Suppressor macrophage (primary cell): ENCODE results near the gene MTF1.

ENCODE experiments used
- DNase-seq, 4 experiments: peaks; one replicate each; pipeline ENCODE4 v3.0.0-alpha.2; 2020 to 2022

Gene MTF1

DNA sequence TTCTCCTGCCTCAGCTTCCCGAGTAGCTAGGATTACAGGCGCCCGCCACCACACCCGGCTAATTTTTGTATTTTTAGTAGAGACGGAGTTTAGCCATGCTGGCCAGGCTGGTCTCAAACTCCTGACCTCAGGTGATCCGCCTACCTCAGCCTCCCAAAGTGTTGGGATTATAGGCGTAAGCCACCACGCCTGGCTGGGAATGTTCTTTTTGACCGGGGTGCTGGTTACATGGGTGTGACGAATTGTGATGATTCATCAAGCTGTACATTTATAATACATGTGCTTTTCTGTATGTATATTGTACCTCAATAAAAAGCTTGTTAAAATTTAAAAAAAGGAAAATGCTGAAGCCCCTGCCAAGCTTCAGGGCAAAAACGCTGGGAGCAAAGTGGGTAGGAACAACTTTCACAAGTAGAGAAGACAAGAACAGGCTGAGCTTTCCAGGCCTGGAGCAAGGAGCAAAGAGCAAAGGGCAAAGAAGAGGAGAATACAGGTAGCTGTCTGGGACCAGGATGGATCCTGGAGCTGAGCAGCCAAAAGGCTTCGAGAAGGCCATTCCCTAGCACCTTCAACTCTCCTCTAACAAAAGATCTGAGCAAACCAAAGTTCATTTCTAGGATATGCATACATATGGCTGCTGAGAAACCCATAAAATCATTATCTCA lies 30.9 kb downstream of the MTF1 start:
- no peak for DNase-seq

DNA sequence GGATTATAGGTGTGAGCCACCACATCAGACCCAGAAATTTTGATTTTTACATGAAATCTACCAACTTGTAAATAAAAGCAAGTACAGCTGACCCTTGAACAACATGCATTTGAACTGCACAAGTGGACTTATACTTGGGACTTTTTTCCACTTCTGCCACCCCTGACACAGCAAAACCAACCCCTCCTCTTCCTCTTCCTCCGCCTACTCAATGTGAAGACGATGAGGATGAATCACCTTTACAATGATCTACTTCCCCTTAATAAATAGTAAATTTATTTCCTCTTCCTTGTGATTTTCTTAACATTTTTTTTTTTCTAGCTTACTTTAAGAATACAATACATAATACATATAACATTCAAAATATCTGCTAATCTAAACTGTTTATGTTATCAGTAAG lies 33.9 kb downstream of the MTF1 start:
- DNase-seq = peak; percentile 54 to 81 (median 74)

GRCh38 chr1:37824001-37824400 lies 35.4 kb downstream of the MTF1 start:
- peak in 2 of 4 experiments; percentile 24 to 51 for DNase-seq

- DNase-seq = peak in 3 of 4 experiments; percentile 59 to 74 (median 63)
These were observed 36.2 kb downstream of the MTF1 start for GRCh38 chr1:37822906-37823815.

- DNase-seq = peak in 3 of 4 experiments; percentile 36 to 56 (median 47)
These were observed 37.9 kb downstream of the MTF1 start for GRCh38 chr1:37821481-37821880.

DNA sequence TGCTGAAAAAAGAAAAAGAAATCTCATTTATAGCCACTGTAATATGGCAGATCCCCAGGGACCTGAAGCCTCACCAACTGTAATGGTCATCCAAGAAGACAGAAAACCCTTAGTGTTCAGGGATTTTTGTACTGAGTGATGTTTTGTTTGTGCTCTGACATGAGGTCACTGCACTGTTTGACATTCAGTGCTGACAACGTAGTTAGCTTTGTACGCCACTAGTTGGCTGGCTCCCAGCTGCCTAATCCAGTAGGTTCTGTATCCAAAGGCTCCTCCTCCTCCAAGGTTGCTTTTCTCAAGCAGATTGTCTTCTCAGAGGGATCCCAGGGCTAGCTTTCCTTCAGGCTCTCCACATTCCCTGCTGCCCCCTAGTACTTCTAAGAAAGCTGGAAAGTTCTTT lies 41.9 kb downstream of the MTF1 start:
- no peak for DNase-seq

DNA sequence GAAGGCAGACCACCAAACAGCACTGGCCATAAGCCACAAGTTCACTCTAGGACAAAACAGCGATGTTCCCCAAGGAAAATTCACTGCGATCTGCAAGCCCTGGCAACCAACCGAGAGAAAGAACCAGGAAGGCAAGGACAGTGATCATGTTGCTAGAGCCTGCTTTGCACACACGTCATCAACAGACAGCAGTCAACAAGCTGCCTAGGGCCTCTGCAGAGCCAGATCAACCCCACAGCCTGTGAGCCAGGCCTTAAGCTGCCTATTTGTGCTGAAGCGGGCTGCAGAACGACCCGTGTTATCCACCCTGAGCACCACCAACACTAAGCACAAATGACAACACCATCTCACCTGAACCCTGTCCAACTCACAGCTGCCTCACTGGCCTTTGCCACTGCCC lies 45.1 kb downstream of the MTF1 start:
- DNase-seq = no peak

GRCh38 chr1:37813529-37814145 lies 45.8 kb downstream of the MTF1 start:
- no peak for DNase-seq

DNA sequence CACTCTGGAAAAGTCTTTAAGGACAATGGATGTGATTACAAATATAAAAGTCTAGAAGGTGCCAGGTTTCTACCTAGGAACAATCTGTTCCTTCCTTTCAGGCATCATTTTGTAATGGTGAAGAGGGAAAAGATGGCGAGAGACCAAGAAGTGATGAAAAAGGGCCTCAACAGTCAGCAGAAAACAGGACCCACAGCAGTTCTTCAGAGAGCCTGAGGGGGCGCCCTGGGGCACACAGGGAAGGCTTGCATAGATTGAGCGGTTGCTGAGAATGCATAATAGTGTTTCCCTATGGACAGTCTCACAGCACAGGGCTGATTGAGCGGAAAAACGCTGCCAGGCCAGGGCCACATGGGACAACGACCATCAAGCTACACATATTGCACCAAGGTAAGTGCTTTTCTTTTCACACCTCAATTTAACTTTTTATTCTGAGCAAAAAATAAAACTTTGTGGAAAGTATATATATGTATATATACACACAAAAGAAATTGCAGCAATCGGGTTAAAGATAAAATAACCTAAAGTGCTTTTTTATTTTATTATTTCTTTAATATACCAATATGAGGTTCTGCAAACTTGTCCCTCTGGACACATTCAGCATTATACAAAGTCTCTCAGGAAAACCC lies 48.3 kb downstream of the MTF1 start:
- peak; percentile 85 to 88 (median 86) for DNase-seq

GRCh38 chr1:37809942-37810341 lies 49.5 kb downstream of the MTF1 start:
- DNase-seq = peak in 3 of 4 experiments; percentile 29 to 52 (median 40)

DNA sequence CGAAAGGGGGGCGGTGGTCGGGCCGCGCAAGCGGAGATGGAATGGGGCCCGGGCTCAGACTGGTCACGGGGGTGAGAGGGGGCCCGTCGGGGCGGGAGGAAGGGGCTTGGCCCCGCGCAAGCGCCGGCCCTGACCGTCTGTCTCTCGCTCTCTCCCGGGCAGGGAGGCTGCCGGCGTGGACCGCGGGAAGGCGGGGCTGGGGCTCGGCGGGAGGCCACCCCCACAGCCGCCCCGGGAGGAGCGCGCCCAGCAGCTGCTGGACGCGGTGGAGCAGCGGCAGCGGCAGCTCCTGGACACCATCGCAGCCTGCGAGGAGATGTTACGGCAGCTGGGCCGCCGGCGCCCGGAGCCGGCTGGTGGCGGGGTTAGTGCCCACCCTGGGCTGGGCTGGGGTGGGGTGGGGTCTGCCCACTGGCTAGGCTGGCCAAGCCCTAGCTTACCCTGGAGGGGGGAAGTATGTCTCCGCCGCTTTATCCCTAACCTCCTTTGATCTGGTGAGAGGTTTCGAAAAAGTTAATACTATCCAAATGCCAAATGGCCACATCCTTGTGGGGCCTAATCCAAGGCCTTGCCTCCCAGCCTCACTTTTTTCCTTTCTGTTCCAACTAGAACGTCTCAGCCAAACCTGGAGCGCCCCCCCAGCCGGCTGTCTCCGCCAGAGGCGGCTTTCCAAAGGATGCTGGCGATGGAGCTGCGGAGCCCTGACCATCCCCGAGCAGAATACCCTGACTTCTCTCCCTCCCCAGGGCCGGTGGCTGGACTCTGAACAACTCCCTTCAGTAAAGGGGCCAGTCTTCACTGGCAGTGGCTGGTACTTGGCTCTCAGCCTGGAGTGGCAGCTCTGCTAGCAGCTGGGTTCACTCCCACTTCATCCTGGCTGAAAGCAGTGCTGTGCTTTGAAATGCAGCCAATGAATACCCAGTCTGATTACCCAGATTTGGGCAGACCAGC lies 50.7 kb downstream of the MTF1 start:
- DNase-seq = peak; percentile 66 to 88 (median 80)

GRCh38 chr1:37807555-37808368 lies 51.6 kb downstream of the MTF1 start, which contains the start of the genes C1orf122 and YRDC:
Gene C1orf122, plus strand, starts transcription at chr1:37807790. Its CDS starts 615 bp downstream, at chr1:37808405.
Gene YRDC, minus strand, starts transcription at chr1:37808208. Its CDS starts 28 bp downstream, at chr1:37808180.
- DNase-seq = peak; percentile 94 to 97 (median 96)

DNA sequence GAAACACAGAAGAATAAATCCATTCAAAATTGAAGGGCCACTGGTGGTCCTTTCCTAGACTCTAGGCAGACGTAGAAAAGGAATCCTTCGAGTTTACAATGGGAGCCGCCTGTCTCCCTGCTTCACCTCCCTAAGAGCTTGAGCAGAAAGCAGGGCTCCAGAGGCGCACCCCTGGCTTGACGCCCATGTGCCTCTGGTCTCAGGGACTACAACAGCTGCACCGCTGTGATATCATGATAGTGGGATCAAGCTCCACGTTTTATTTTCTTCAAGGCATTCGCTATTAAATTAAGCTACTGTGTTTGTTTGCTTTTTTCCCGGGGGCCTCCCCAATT lies 52.2 kb downstream of the MTF1 start:
- DNase-seq = no peak

DNA sequence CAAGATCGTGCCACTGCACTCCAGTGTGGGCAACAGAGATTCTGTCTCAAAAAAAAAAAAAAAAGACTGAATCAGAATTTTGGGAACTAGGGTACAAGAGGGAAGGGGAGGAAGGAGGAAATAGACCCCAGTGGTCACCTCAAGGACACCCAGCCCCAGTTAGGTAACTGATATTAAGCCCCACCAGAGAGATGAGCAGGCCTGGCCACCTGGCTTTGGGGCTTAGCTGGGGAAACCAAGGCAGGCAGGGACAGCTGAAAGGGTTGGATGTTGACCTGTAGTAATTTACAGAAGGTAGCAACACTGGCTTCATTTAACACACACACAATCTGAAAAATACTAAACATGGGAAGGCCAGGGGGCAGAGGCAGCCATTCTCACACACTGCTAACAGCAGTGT lies 57.0 kb downstream of the MTF1 start:
- no peak for DNase-seq

GRCh38 chr1:37797750-37798345 lies 61.5 kb downstream of the MTF1 start:
- DNase-seq = no peak

DNA sequence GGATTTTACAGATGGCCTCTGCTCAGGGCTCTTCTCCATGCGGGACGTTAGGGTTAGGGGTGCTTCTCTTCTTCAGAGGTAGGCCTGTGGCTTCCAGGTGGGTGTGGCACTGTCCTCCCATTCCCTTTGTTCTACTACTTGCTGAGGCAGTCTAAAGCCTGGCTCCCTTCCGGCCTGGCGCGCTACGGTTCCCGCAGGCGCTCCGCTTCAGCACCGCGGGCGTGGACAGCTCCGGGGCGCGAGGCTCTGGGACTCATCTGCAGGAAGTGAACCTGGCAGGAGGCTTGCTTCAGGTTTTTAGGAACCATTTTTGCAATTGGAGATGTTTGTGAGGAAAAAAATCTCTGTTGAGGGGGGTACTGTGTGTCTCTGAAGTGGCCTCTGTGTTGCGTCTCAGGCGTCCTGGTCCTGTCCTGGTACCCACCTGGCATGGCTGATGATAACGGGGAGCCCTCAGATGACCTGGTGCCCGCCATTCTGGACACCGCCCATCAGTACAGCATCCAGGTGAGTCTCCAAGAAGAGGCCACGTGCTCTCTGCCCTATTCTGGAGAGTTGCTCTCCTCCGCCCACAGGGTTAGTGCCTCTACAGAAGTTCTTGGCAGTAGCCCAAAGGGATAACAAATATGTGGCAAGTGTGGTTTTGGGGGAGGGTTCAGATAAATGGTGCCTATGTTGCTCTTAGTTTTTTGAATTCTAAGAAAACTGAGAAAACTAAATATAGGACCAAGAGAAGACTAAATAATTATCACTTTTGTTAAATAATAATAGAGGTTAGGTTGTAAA lies 63.9 kb downstream of the MTF1 start:
- DNase-seq = peak; percentile 54 to 81 (median 64)

DNA sequence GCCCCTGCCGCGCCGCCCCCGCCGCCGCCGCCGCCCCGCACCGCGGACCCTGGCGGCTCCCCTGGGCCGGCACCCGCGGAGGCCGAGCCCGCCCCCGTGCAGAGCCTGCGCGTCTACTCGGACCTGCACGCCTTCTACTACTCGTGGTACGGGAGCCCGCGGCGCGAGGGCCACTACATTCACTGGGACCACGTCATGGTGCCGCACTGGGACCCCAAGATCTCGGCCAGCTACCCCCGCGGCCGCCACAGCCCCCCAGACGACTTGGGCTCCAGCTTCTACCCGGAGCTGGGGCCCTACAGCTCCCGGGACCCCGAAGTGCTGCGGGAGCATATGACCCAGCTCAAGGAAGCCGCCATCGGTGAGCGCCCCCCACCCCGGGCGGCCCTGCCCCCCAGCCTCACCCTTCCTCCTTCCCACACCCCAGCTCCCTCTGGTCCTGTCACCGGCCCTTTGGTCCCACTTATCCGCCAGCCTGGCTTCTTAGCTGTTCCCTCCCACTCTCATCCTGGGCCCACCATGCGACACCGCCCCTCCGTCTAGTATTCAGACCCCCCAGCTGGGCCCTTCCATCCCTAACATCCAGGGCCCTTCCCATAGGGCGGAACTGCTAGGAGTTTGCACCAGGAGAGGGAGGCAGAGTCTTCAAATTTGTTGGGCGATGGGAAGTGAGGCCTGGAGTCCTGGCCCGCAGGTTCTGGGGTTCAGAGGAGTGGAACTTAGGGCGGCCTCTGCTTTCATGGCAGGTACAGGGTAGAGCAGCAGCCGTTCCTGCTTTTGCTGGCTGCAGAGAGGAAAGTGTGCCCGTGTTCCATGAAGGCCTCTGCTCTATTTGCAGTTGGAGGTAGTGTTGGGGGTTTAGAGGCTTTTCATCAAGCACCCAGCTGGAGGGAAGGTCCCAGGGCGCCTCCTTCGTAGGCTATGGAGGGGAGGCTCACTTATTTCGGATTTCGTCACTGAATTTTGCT lies 64.7 kb downstream of the MTF1 start:
- DNase-seq = peak in 2 of 4 experiments; percentile 12 to 17

DNA sequence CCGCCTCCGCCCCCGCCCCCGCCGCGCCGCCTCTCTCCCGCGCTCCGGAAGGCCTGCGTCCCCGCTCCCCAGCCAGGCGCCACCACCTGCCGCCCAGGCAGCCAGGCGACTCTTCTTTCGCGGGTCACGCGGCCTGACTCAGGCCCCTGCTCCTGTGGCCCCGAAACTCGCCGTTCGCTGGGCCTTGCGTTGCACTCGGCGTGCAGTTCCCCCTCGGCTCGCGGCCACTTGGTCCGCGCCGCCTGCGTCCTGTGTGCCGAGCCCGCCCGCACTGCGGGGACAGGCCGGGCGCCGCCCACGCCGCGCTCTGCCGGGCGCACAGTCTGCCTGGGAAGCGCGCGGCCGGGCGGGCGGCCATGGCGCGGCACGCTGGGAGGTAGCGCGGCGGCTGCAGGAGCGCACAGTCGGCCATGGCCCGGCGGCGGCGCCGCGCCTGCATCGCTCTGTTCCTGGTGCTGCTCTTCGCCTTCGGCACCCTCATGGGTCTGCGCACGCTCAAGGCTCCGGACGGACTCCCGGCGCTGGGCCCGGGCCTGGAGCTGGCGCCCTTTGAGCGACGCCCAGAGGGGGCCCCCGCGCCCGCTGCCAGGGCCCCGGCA lies 65.5 kb downstream of the MTF1 start, which contains the start of gene MANEAL:
Gene MANEAL (plus strand): TSS at position 75 of the 599 bp plus-strand sequence. CDS start 336 bp downstream, at position 411.
- DNase-seq = peak; percentile 68 to 88 (median 80)
